Gastrocnemius medialis (tissue), 4 donors: ENCODE measurements around the gene SMIM44. TPM values are rescaled to one million over a fixed set of nuclear protein-coding genes. Genes with fewer than 3 reads are reported as not detected.
"Not testable (repeated sequence)": the region's sequence is repeated elsewhere in the genome, so short reads cannot be mapped to it uniquely, and the experiment has no call there.

Experiments
- ATAC-seq, 2 donors: fragments of 150-250 bp; one replicate each; pipeline ENCODE4 v1.9.1; 2016
- DNase-seq, 2 donors: peaks; one replicate each; pipeline ENCODE4 v3.0.0-alpha.2; 2019
- H3K27ac ChIP-seq, 4 donors: fragments of 200-600 bp; sonication (generic); 1 replicate in 1 of 4; 2 replicates in 3 of 4; pipeline ENCODE4 v1.5.1; 2016 to 2018; ENCODE audit warnings: mild to moderate bottlenecking in 2 of 4, moderate library complexity in 1 of 4
- H3K27me3 ChIP-seq, 3 donors: fragments of 200-600 bp; sonication (generic) in 2 of 3; 1 replicate in 1 of 3; 2 replicates in 2 of 3; pipeline versions ENCODE4 v1.5.1 to v1.6.0; 2016 to 2019; ENCODE audit warnings: mild to moderate bottlenecking in 1 of 3, moderate library complexity in 1 of 3
- H3K36me3 ChIP-seq, 2 donors: fragments of 200-600 bp; sonication (generic) in 1 of 2; one replicate each; pipeline ENCODE4 v1.5.1; 2017 to 2018
- H3K4me1 ChIP-seq, 2 donors: fragments of 200-600 bp; sonication (generic) in 1 of 2; one replicate each; pipeline ENCODE4 v1.5.1; 2016 to 2017; ENCODE audit warnings: mild to moderate bottlenecking in 2 of 2
- H3K4me3 ChIP-seq, 4 donors: fragments of 200-600 bp; sonication (generic) in 3 of 4; 1 replicate in 1 of 4; 2 replicates in 3 of 4; pipeline ENCODE4 v1.5.1; 2016 to 2019; ENCODE audit warnings: mild to moderate bottlenecking in 2 of 4
- H3K9me3 ChIP-seq, 3 donors: fragments of 200-600 bp; sonication (generic) in 2 of 3; 1 replicate in 1 of 3; 2 replicates in 2 of 3; pipeline ENCODE4 v1.5.1; 2016 to 2019
- POLR2A ChIP-seq, 2 donors: fragments of 450-650 bp; IDR thresholded peaks; one replicate each; pipeline ENCODE4 v1.6.1; 2017; ENCODE audit warnings: antibody characterized with exemption in 2 of 2, mild to moderate bottlenecking in 2 of 2, moderate library complexity in 2 of 2
- in situ Hi-C, 4 donors: fragments of 200-750 bp; cut with MboI; loops; one replicate each; pipeline versions ENCODE4 v1.15.0 to v1.8.0; 2017; ENCODE audit warnings: low sequenced_read_pairs in 4 of 4
- intact Hi-C: fragments of 100-400 bp; cut with DNase I; formaldehyde crosslinking; loops from one replicate; pipeline ENCODE4 v1.15.1; 2023; ENCODE audit warnings: low total_unique reads
- total RNA-seq, 4 donors: library from RNA; depleted of rRNA; stranded (reverse); fragments of >200 nt; gene quantifications; one replicate each; pipeline versions ENCODE4 v1.1.0 to v1.2.3, GENCODE V29; 2016
- TF ChIP-seq, protein P1 (sequence below), 5 experiments: fragments of 450-650 bp in 3 of 5; fragments of 200-600 bp in 2 of 5; sonication (generic) in 2 of 5; IDR thresholded peaks in 4 of 5; conservative IDR thresholded peaks in 1 of 5; 1 replicate in 4 of 5; 2 replicates in 1 of 5; pipeline ENCODE4 v1.5.1; 2016 to 2019; ENCODE audit warnings: antibody characterized with exemption in 5 of 5, mild to moderate bottlenecking in 3 of 5, moderate library complexity in 3 of 5

Gene SMIM44
- total RNA-seq, 4 donors from 2014 or later: not detected

DNA sequence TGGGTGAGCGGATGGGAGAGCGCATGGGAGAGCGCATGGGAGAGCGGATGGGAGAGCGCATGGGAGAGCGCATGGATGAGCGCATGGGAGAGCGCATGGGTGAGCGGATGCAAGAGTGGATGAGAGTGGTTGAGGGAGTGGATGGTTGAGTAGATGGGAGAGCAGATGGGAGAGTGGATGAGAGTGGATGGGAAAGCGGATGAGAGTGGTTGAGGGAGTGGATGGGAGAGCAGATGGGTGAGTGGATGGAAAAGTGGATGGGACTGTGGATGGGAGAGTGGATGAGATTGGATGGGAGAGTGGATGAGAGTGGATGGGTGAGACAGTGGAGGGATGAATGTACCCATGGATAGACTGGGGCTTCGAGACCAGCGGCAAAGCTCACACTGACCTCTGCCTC lies 47.1 kb upstream of the SMIM44 start:
- H3K9me3 ChIP-seq: no peaks in the 10 kb centered on the region
- no peaks in the 10 kb centered on the region for H3K27me3 ChIP-seq
- in situ Hi-C loops (no loop called here), intact Hi-C loops (no loop called here)
- H3K4me3 ChIP-seq: no peak overlapping the region
- H3K36me3 ChIP-seq: peaks cover 0 to 67% of the 10 kb centered on the region in 2 donors
- TF ChIP-seq POLR2A (IDR thresholded peaks at IDR 0.05): no peak
- TF ChIP-seq, protein P1, sequence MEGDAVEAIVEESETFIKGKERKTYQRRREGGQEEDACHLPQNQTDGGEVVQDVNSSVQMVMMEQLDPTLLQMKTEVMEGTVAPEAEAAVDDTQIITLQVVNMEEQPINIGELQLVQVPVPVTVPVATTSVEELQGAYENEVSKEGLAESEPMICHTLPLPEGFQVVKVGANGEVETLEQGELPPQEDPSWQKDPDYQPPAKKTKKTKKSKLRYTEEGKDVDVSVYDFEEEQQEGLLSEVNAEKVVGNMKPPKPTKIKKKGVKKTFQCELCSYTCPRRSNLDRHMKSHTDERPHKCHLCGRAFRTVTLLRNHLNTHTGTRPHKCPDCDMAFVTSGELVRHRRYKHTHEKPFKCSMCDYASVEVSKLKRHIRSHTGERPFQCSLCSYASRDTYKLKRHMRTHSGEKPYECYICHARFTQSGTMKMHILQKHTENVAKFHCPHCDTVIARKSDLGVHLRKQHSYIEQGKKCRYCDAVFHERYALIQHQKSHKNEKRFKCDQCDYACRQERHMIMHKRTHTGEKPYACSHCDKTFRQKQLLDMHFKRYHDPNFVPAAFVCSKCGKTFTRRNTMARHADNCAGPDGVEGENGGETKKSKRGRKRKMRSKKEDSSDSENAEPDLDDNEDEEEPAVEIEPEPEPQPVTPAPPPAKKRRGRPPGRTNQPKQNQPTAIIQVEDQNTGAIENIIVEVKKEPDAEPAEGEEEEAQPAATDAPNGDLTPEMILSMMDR (IDR thresholded peaks at IDR 0.05 in 4 of 5, conservative IDR thresholded peaks at IDR 0.05 in 1 of 5): no peak
- H3K27ac ChIP-seq: no peak overlapping the region
- ATAC-seq (no peak), DNase-seq (no peak)
- H3K4me1 ChIP-seq: no peaks in the 10 kb centered on the region

DNA sequence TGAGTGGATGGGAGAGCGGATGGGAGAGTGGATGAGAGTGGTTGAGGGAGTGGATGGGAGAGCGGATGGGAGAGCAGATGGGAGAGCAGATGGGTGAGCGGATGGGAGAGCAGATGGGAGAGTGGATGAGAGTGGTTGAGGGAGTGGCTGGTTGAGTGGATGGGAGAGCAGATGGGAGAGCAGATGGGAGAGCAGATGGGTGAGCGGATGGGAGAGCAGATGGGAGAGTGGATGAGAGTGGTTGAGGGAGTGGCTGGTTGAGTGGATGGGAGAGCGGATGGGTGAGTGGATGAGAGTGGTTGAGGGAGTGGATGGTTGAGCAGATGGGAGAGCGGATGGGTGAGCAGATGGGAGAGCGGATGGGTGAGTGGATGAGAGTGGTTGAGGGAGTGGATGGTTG lies 46.1 kb upstream of the SMIM44 start:
- peaks cover 0 to 63% of the 10 kb centered on the region in 2 donors for H3K36me3 ChIP-seq
- H3K27me3 ChIP-seq, DNase-seq, H3K4me1 ChIP-seq, H3K27ac ChIP-seq, H3K9me3 ChIP-seq, H3K4me3 ChIP-seq, in situ Hi-C loops, ATAC-seq, intact Hi-C loops: not testable (repeated sequence)

DNA sequence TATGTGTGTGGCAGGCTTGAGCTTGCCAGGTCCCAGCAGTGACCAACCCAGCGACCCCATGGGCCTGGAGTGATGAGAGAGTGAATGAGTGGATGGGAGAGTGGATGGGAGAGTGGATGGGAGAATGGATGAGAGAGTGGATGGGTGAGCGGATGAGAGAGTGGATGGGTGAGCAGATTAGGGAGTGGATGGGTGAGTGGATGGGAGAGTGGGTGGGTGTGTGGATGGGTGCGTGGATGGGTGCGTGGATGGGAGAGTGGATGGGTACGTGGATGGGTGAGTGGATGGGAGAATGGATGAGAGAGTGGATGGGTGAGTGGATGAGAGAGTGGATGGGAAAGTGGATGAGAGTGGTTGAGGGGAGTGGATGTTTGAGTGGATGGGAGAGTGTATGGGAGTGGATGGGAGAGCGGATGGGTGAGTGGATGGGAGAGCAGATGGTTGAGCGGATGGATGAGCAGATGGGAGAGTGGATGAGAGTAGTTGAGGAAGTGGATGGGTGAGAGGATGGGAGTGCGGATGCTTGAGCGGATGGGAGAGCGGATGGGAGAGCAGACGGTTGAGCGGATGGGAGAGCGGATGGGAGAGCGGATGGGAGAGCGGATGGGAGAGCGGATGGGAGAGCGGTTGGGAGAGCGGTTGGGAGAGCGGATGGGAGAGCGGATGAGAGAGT lies 45.4 kb upstream of the SMIM44 start:
- H3K27me3 ChIP-seq: no peaks in the 10 kb centered on the region
- H3K4me1 ChIP-seq: no peaks in the 10 kb centered on the region
- TF ChIP-seq, protein P1 (IDR thresholded peaks at IDR 0.05 in 4 of 5, conservative IDR thresholded peaks at IDR 0.05 in 1 of 5): no peak
- TF ChIP-seq POLR2A (IDR thresholded peaks at IDR 0.05): no peak
- H3K4me3 ChIP-seq: no peak overlapping the region
- ATAC-seq: no peak
- no peak overlapping the region for H3K27ac ChIP-seq
- DNase-seq: no peak
- no peaks in the 10 kb centered on the region for H3K9me3 ChIP-seq
- H3K36me3 ChIP-seq: peaks cover 0 to 66% of the 10 kb centered on the region in 2 donors
- intact Hi-C loops (no loop called here), in situ Hi-C loops (no loop called here)

DNA sequence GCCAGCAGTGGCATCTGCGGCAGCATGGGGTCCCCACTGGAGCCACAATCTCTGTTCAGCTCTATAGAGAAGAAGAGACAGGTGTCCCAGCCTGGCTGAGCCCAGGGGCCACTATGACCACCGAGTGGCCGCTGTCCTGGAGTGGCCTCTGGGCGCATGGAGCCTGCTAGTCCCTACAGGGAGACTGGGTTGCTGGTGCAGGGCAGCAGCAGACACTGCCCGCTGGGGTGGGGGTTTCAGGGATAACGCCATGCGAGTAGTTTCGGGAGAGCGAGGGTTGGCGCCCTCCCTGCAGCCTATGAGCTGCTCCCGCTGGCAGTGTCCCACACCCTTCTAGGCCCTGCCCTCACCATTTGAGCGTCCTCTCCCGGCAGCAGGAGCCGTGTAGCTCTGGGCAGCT lies 44.8 kb upstream of the SMIM44 start:
- ATAC-seq (no peak), DNase-seq (no peak)
- no peaks in the 10 kb centered on the region for H3K9me3 ChIP-seq
- H3K27ac ChIP-seq: no peak overlapping the region
- intact Hi-C loops: no loop called here
- in situ Hi-C loops: no loop called here
- no peaks in the 10 kb centered on the region for H3K4me1 ChIP-seq
- H3K36me3 ChIP-seq: peaks cover 0 to 66% of the 10 kb centered on the region in 2 donors
- no peak overlapping the region for H3K4me3 ChIP-seq
- TF ChIP-seq POLR2A (IDR thresholded peaks at IDR 0.05): no peak
- TF ChIP-seq, protein P1 (IDR thresholded peaks at IDR 0.05 in 4 of 5, conservative IDR thresholded peaks at IDR 0.05 in 1 of 5): no peak
- H3K27me3 ChIP-seq: no peaks in the 10 kb centered on the region

DNA sequence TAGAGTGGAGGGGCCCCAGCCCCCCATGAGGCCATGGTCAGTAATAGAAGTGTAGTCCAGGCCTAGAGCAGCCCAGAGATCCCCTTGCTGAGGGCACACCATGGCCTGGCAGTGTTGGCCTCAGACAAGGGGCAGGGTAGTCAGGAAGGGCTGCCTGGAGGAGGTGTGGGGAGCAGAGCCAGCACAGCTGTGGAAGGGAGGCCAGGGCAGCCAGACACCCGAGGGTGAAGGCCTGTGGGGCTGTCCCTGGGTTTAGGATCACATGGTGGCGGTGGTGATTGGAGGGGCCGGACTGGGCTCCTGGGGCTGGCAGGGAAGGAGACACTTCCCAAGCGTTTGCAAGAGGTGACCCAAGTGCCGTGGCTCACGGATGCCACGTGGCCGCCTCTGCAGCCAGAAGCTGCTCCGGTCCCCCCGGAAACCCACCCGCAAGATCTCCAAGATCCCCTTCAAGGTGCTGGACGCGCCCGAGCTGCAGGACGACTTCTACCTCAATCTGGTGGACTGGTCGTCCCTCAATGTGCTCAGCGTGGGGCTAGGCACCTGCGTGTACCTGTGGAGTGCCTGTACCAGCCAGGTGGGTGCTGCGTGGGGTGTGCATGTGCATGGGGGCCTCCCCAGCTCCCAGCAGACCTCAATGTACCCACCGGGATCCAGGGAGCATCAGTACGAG lies 44.1 kb upstream of the SMIM44 start:
- Histone ChIP-seq H3K4me3 (no peak overlapping the region), H3K27me3 (no peaks in the 10 kb centered on the region), H3K4me1 (no peaks in the 10 kb centered on the region), H3K36me3 (peaks cover 0 to 66% of the 10 kb centered on the region in 2 donors), H3K27ac (no peak overlapping the region), H3K9me3 (no peaks in the 10 kb centered on the region)
- DNase-seq (no peak), ATAC-seq (no peak)
- intact Hi-C loops: no loop called here
- TF ChIP-seq POLR2A (IDR thresholded peaks at IDR 0.05): no peak
- TF ChIP-seq, protein P1 (IDR thresholded peaks at IDR 0.05 in 4 of 5, conservative IDR thresholded peaks at IDR 0.05 in 1 of 5): no peak
- in situ Hi-C loops: no loop called here
